Activated T-cell treated with anti-CD3 and anti-CD28 coated beads, Interleukin-2, amount 50 U/mL, for 4 hours (primary cell): ENCODE results near the gene RUNDC3A. TPM values are rescaled to one million over a fixed set of nuclear protein-coding genes. Genes with fewer than 3 reads are reported as not detected.
A peak's percentile ranks its signal among the peaks of the same experiment; 100 is the strongest.

Experiments used
- ATAC-seq, 2 donors: fragments of 200-7000 bp; cut with Tn5 transposase; one replicate each; pipeline ENCODE4 v1.10.0; 2021
- DNase-seq: peaks from one replicate; pipeline ENCODE4 v3.0.0-alpha.2; 2020
- H3K27me3 Mint-ChIP-seq: one replicate; pipeline ENCODE4 v1.8.0; 2021; ENCODE audit warnings: low read depth, mixed read lengths
- H3K36me3 Mint-ChIP-seq: one replicate; pipeline ENCODE4 v1.8.0; 2022; ENCODE audit warnings: mixed read lengths; ENCODE audit not compliant: insufficient read depth
- H3K4me1 Mint-ChIP-seq: one replicate; pipeline ENCODE4 v1.8.0; 2021; ENCODE audit warnings: low read depth, mixed read lengths
- H3K4me3 Mint-ChIP-seq: one replicate; pipeline ENCODE4 v1.8.0; 2021; ENCODE audit warnings: mild to moderate bottlenecking, moderate library complexity, mixed read lengths
- H3K9me3 Mint-ChIP-seq: one replicate; pipeline ENCODE4 v1.8.0; 2021; ENCODE audit warnings: mixed read lengths
- total RNA-seq, 3 donors: library from RNA; stranded (reverse); gene quantifications; one replicate each; pipeline ENCODE4 v1.2.1, GENCODE V29; 2021

RUNDC3A gene
- total RNA-seq, 3 donors from 2014 or later = 0.18 to 0.26 TPM; not detected in 1

GRCh38 chr17:44351464-44351863, 43.1 kb downstream of the RUNDC3A start:
- H3K4me3 Mint-ChIP-seq = no peak overlapping the region
- H3K9me3 Mint-ChIP-seq = no peaks in the 10 kb centered on the region
- no peak for ATAC-seq

GRCh38 chr17:44351961-44352827, 43.8 kb downstream of the RUNDC3A start:
- H3K27me3 Mint-ChIP-seq = no peaks in the 10 kb centered on the region
- peaks cover 4% of the 10 kb centered on the region for H3K4me1 Mint-ChIP-seq
- H3K36me3 Mint-ChIP-seq = no peaks in the 10 kb centered on the region
- H3K9me3 Mint-ChIP-seq = no peaks in the 10 kb centered on the region
- peak overlapping the region; percentile 43 for H3K4me3 Mint-ChIP-seq
- no peak for ATAC-seq
- no peak for DNase-seq

More at GRCh38 chr17:44351464-44351863, 43.1 kb downstream of the RUNDC3A start:
- no peaks in the 10 kb centered on the region for H3K36me3 Mint-ChIP-seq
- peaks cover 5% of the 10 kb centered on the region for H3K4me1 Mint-ChIP-seq
- no peak for DNase-seq
- no peaks in the 10 kb centered on the region for H3K27me3 Mint-ChIP-seq

GRCh38 chr17:44352828-44353671, 44.6 kb downstream of the RUNDC3A start:
- Mint-ChIP-seq H3K4me3 (peak overlapping the region; percentile 43), H3K9me3 (no peaks in the 10 kb centered on the region), H3K36me3 (no peaks in the 10 kb centered on the region), H3K4me1 (peaks cover 4% of the 10 kb centered on the region), H3K27me3 (no peaks in the 10 kb centered on the region)
- DNase-seq (no peak), ATAC-seq (no peak)

- DNase-seq (no peak), ATAC-seq (peak; percentile 29 to 32)
- Mint-ChIP-seq H3K27me3 (no peaks in the 10 kb centered on the region), H3K4me1 (peaks cover 5% of the 10 kb centered on the region), H3K36me3 (no peaks in the 10 kb centered on the region), H3K9me3 (no peaks in the 10 kb centered on the region), H3K4me3 (peak overlapping the region; percentile 58)
Observed at GRCh38 chr17:44353672-44354331, 45.4 kb downstream of the RUNDC3A start.

- peaks cover 11% of the 10 kb centered on the region for H3K4me1 Mint-ChIP-seq
- H3K9me3 Mint-ChIP-seq = no peaks in the 10 kb centered on the region
- H3K27me3 Mint-ChIP-seq = no peaks in the 10 kb centered on the region
- H3K36me3 Mint-ChIP-seq = no peaks in the 10 kb centered on the region
- DNase-seq (peak; percentile 59), ATAC-seq (peak; percentile 34 to 47)
- H3K4me3 Mint-ChIP-seq = peak overlapping the region; percentile 53
Observed at GRCh38 chr17:44354582-44355561, 46.5 kb downstream of the RUNDC3A start.

GRCh38 chr17:44355642-44356099, 47.3 kb downstream of the RUNDC3A start:
- no peaks in the 10 kb centered on the region for H3K27me3 Mint-ChIP-seq
- H3K4me1 Mint-ChIP-seq = peaks cover 9% of the 10 kb centered on the region
- no peaks in the 10 kb centered on the region for H3K9me3 Mint-ChIP-seq
- DNase-seq = no peak
- no peak overlapping the region for H3K4me3 Mint-ChIP-seq
- no peak for ATAC-seq
- no peaks in the 10 kb centered on the region for H3K36me3 Mint-ChIP-seq

GRCh38 chr17:44356241-44356640, 47.8 kb downstream of the RUNDC3A start:
- H3K9me3 Mint-ChIP-seq = no peaks in the 10 kb centered on the region

GRCh38 chr17:44358066-44358465, 49.7 kb downstream of the RUNDC3A start:
- Mint-ChIP-seq H3K9me3 (no peaks in the 10 kb centered on the region), H3K36me3 (no peaks in the 10 kb centered on the region), H3K4me1 (peaks cover 7% of the 10 kb centered on the region), H3K4me3 (no peak overlapping the region), H3K27me3 (peaks cover 11% of the 10 kb centered on the region)
- ATAC-seq (no peak), DNase-seq (no peak)

More at GRCh38 chr17:44356241-44356640, 47.8 kb downstream of the RUNDC3A start:
- ATAC-seq (no peak), DNase-seq (no peak)
- H3K27me3 Mint-ChIP-seq = peaks cover 5% of the 10 kb centered on the region
- H3K36me3 Mint-ChIP-seq = no peaks in the 10 kb centered on the region
- H3K4me3 Mint-ChIP-seq = no peak overlapping the region
- peaks cover 9% of the 10 kb centered on the region for H3K4me1 Mint-ChIP-seq

- Mint-ChIP-seq H3K36me3 (no peaks in the 10 kb centered on the region), H3K9me3 (no peaks in the 10 kb centered on the region), H3K4me3 (no peak overlapping the region), H3K27me3 (peaks cover 11% of the 10 kb centered on the region), H3K4me1 (peaks cover 10% of the 10 kb centered on the region)
- ATAC-seq (no peak), DNase-seq (no peak)
Observed at GRCh38 chr17:44359006-44359405, 50.6 kb downstream of the RUNDC3A start.

GRCh38 chr17:44359458-44360143, 51.2 kb downstream of the RUNDC3A start:
- Mint-ChIP-seq H3K4me3 (no peak overlapping the region), H3K27me3 (peaks cover 12% of the 10 kb centered on the region), H3K36me3 (no peaks in the 10 kb centered on the region), H3K9me3 (no peaks in the 10 kb centered on the region), H3K4me1 (peaks cover 10% of the 10 kb centered on the region)
- DNase-seq = no peak
- ATAC-seq = no peak

GRCh38 chr17:44360144-44360533, 51.7 kb downstream of the RUNDC3A start:
- no peak for ATAC-seq
- no peak for DNase-seq
- Mint-ChIP-seq H3K4me1 (peaks cover 10% of the 10 kb centered on the region), H3K4me3 (no peak overlapping the region), H3K36me3 (no peaks in the 10 kb centered on the region), H3K9me3 (no peaks in the 10 kb centered on the region), H3K27me3 (peaks cover 18% of the 10 kb centered on the region)

GRCh38 chr17:44360826-44361225, 52.4 kb downstream of the RUNDC3A start:
- H3K4me3 Mint-ChIP-seq = no peak overlapping the region
- H3K27me3 Mint-ChIP-seq = peaks cover 24% of the 10 kb centered on the region
- DNase-seq = no peak
- no peaks in the 10 kb centered on the region for H3K36me3 Mint-ChIP-seq
- H3K4me1 Mint-ChIP-seq = peaks cover 10% of the 10 kb centered on the region
- no peaks in the 10 kb centered on the region for H3K9me3 Mint-ChIP-seq
- no peak for ATAC-seq
